Liver (tissue), 3 donors: ENCODE measurements around the gene KIF1A.

Source experiments
- ATF3 ChIP-seq: IDR thresholded peaks from 2 replicates; pipeline ENCODE4 v1.6.1; 2016; ENCODE audit warnings: antibody characterized with exemption
- CTCF ChIP-seq: fragments of 150-350 bp; IDR thresholded peaks from 2 replicates; pipeline ENCODE4 v1.5.1; 2017; ENCODE audit warnings: improper control_type of control experiment, low read depth, low read length; ENCODE audit not compliant: missing input control
- JUND ChIP-seq, 2 donors: IDR thresholded peaks; 2 replicates each; pipeline ENCODE4 v1.6.1; 2016; ENCODE audit warnings: antibody characterized with exemption in 2 of 2
- MAX ChIP-seq: IDR thresholded peaks from 2 replicates; pipeline ENCODE4 v1.6.1; 2016; ENCODE audit warnings: antibody characterized with exemption
- NR2F2 ChIP-seq: IDR thresholded peaks from 2 replicates; pipeline ENCODE4 v1.6.1; 2016; ENCODE audit warnings: antibody characterized with exemption
- RAD21 ChIP-seq, 2 donors: IDR thresholded peaks; 2 replicates each; pipeline ENCODE4 v1.6.1; 2016; ENCODE audit warnings: antibody characterized with exemption in 2 of 2, mild to moderate bottlenecking in 2 of 2
- REST ChIP-seq: IDR thresholded peaks from 2 replicates; pipeline ENCODE4 v1.6.1; 2016; ENCODE audit warnings: antibody characterized with exemption, mild to moderate bottlenecking
- RXRA ChIP-seq, 2 donors: IDR thresholded peaks; 2 replicates each; pipeline ENCODE4 v1.6.1; 2017 to 2018; ENCODE audit warnings: antibody characterized with exemption in 2 of 2, mild to moderate bottlenecking in 1 of 2
- SP1 ChIP-seq: IDR thresholded peaks from 2 replicates; pipeline ENCODE4 v1.6.1; 2018; ENCODE audit warnings: antibody characterized with exemption, mild to moderate bottlenecking
- TAF1 ChIP-seq: conservative IDR thresholded peaks from 2 replicates; pipeline ENCODE4 v1.6.1; 2016; ENCODE audit warnings: antibody characterized with exemption, mild to moderate bottlenecking
- ZBTB33 ChIP-seq: IDR thresholded peaks from 2 replicates; pipeline ENCODE4 v1.6.1; 2016; ENCODE audit warnings: antibody characterized with exemption
- donor health status: healthy.
- donor health status: healthy.

- TF ChIP-seq CTCF = no peak
- no peak for TF ChIP-seq TAF1
- TF ChIP-seq ZBTB33 = no peak
- TF ChIP-seq MAX = no peak
- TF ChIP-seq RXRA (IDR thresholded peaks at IDR 0.05) = no peak
- TF ChIP-seq SP1 = no peak
- TF ChIP-seq RAD21 (IDR thresholded peaks at IDR 0.05) = no peak
- TF ChIP-seq REST = no peak
- no peak for TF ChIP-seq ATF3
- no peak for TF ChIP-seq JUND (IDR thresholded peaks at IDR 0.05)
- TF ChIP-seq NR2F2 = no peak
Observed at GRCh38 chr2:240795454-240795853, 24.6 kb downstream of the KIF1A start.
